Stimulated activated CD4-positive, alpha-beta T cell treated with anti-CD3 and anti-CD28 coated beads, Interleukin-15, amount 100 ng/mL, for 48 hours (primary cell): ENCODE results near the gene FRG1.
"Not testable (repeated sequence)": the region's sequence is repeated elsewhere in the genome, so short reads cannot be mapped to it uniquely, and the experiment has no call there.

Experiments
- DNase-seq, 2 donors: peaks; one replicate each; pipeline ENCODE4 v3.0.0-alpha.2; 2020; ENCODE audit warnings: low read depth in 2 of 2

FRG1 gene

GRCh38 chr4:189985651-189986243, 45.1 kb downstream of the FRG1 start:
- not testable (repeated sequence) for DNase-seq

GRCh38 chr4:189988877-189989431, 48.3 kb downstream of the FRG1 start:
- DNase-seq: no peak

GRCh38 chr4:189989941-189990340, 49.3 kb downstream of the FRG1 start:
- not testable (repeated sequence) for DNase-seq
